HG03066 (cell line): Measurements from ENCODE around the gene COG5.

Source experiments
- ATAC-seq: cut with Tn5 transposase; IDR thresholded peaks from one replicate; pipeline ENCODE4 v1.9.1; 2021; ENCODE audit warnings: low read depth; ENCODE audit not compliant: unreplicated experiment

COG5 gene

GRCh38 chr7:107467972-107468371, 95.7 kb downstream of the COG5 start:
- ATAC-seq, result no peak

GRCh38 chr7:107464666-107465226, 99.0 kb downstream of the COG5 start:
- no peak for ATAC-seq

GRCh38 chr7:107463139-107464078, 100.3 kb downstream of the COG5 start:
- no peak for ATAC-seq

GRCh38 chr7:107461938-107462533, 101.7 kb downstream of the COG5 start:
- ATAC-seq, result no peak

GRCh38 chr7:107453388-107453787, 110.3 kb downstream of the COG5 start:
- no peak for ATAC-seq

- ATAC-seq, result no peak
Measured at GRCh38 chr7:107450970-107451369, 112.8 kb downstream of the COG5 start.

- ATAC-seq, result no peak
Measured at GRCh38 chr7:107446988-107447387, 116.7 kb downstream of the COG5 start.

- ATAC-seq, result no peak
Measured at GRCh38 chr7:107446531-107446930, 117.2 kb downstream of the COG5 start.

GRCh38 chr7:107442678-107443077, 121.0 kb downstream of the COG5 start:
- no peak for ATAC-seq

- ATAC-seq, result no peak
Measured at GRCh38 chr7:107441581-107442422, 121.9 kb downstream of the COG5 start.

GRCh38 chr7:107439025-107439424, 124.7 kb downstream of the COG5 start:
- no peak for ATAC-seq

- no peak for ATAC-seq
Measured at GRCh38 chr7:107435749-107436148, 128.0 kb downstream of the COG5 start.

- ATAC-seq, result no peak
Measured at GRCh38 chr7:107432261-107432660, 131.5 kb downstream of the COG5 start.

GRCh38 chr7:107430057-107430456, 133.7 kb downstream of the COG5 start:
- no peak for ATAC-seq

GRCh38 chr7:107428642-107429041, 135.1 kb downstream of the COG5 start:
- ATAC-seq, result no peak

- no peak for ATAC-seq
Measured at GRCh38 chr7:107427462-107427861, 136.3 kb downstream of the COG5 start.

GRCh38 chr7:107414198-107414597, 149.5 kb downstream of the COG5 start:
- ATAC-seq, result no peak

- no peak for ATAC-seq
Measured at GRCh38 chr7:107408349-107408748, 155.4 kb downstream of the COG5 start.

GRCh38 chr7:107405559-107405958, 158.2 kb downstream of the COG5 start:
- no peak for ATAC-seq

GRCh38 chr7:107404740-107405537, 158.8 kb downstream of the COG5 start:
- ATAC-seq, result no peak
